Hepatocyte (in vitro differentiated cells): ENCODE results near the gene MCL1.

Source experiments
- CTCF ChIP-seq: fragments of 200-600 bp; sonication (generic); IDR thresholded peaks from 2 replicates; pipeline ENCODE4 v1.5.1; 2016; ENCODE audit warnings: antibody characterized with exemption, mild to moderate bottlenecking; ENCODE audit not compliant: poor library complexity
- EZH2 ChIP-seq: fragments of 200-600 bp; sonication (generic); IDR thresholded peaks from 2 replicates; pipeline ENCODE4 v1.6.1; 2016; ENCODE audit warnings: antibody characterized with exemption, mild to moderate bottlenecking, borderline replicate concordance
- EZH2phosphoT487 ChIP-seq: fragments of 200-600 bp; sonication (generic); IDR thresholded peaks from one replicate; pipeline ENCODE4 v1.6.1; 2018; ENCODE audit warnings: antibody characterized with exemption, mild to moderate bottlenecking, low read depth, moderate library complexity; ENCODE audit not compliant: unreplicated experiment, severe bottlenecking

- TF ChIP-seq CTCF: no peak
- TF ChIP-seq EZH2: no peak
- TF ChIP-seq EZH2phosphoT487: no peak
These were observed 51.2 kb downstream of the MCL1 start for GRCh38 chr1:150528196-150528595.
